DOHH2 (cell line): ENCODE measurements around the gene SLC12A7.

Source experiments
- H3F3A ChIP-seq: fragments of 200-600 bp; sonication (generic), shearing (Covaris generic); 2 replicates; pipeline ENCODE4 v1.6.0; 2016; ENCODE audit warnings: antibody characterized with exemption, mild to moderate bottlenecking; ENCODE audit not compliant: control insufficient read depth, insufficient read depth
- H3K27ac ChIP-seq: fragments of 200-600 bp; sonication (generic); 2 replicates; pipeline ENCODE4 v1.5.1; 2014; ENCODE audit warnings: low read depth, mild to moderate bottlenecking, low read length, moderate library complexity
- H3K27me3 ChIP-seq: fragments of 200-600 bp; sonication (generic); 2 replicates; pipeline ENCODE4 v1.6.1; 2014; ENCODE audit warnings: mild to moderate bottlenecking, low read length, mixed read lengths; ENCODE audit not compliant: control insufficient read depth
- H3K36me3 ChIP-seq: fragments of 200-600 bp; sonication (generic); 2 replicates; pipeline ENCODE4 v1.6.1; 2014; ENCODE audit warnings: mild to moderate bottlenecking, low read length, moderate library complexity, mixed read lengths; ENCODE audit not compliant: control insufficient read depth
- H3K4me1 ChIP-seq: fragments of 200-600 bp; sonication (generic); 2 replicates; pipeline ENCODE4 v1.6.1; 2014; ENCODE audit warnings: mild to moderate bottlenecking, low read length, mixed read lengths; ENCODE audit not compliant: control insufficient read depth
- H3K4me2 ChIP-seq: fragments of 200-600 bp; sonication (generic); 2 replicates; pipeline ENCODE4 v1.6.0; 2014; ENCODE audit warnings: mild to moderate bottlenecking, low read length, moderate library complexity
- H3K4me3 ChIP-seq: fragments of 200-600 bp; sonication (generic); 2 replicates; pipeline ENCODE4 v1.5.1; 2014; ENCODE audit warnings: mild to moderate bottlenecking, low read length, mixed read lengths
- H3K79me2 ChIP-seq: fragments of 200-600 bp; sonication (generic); 2 replicates; pipeline ENCODE4 v1.6.1; 2014; ENCODE audit warnings: mild to moderate bottlenecking, low read length, mixed read lengths; ENCODE audit not compliant: control insufficient read depth
- H3K9me2 ChIP-seq: fragments of 200-600 bp; sonication (generic); replicated peaks from 2 replicates; pipeline ENCODE4 v1.6.1; 2014; ENCODE audit warnings: mild to moderate bottlenecking, low read length, mixed read lengths; ENCODE audit not compliant: control insufficient read depth
- H3K9me3 ChIP-seq: fragments of 200-600 bp; sonication (generic); 2 replicates; pipeline ENCODE4 v1.6.1; 2014; ENCODE audit warnings: antibody characterized with exemption, low read length, mixed read lengths; ENCODE audit not compliant: control insufficient read depth, insufficient read depth
- H4K20me1 ChIP-seq: fragments of 200-600 bp; sonication (generic); 2 replicates; pipeline ENCODE4 v1.6.0; 2014; ENCODE audit warnings: low read depth, mild to moderate bottlenecking, antibody characterized with exemption, low read length, moderate library complexity; ENCODE audit not compliant: control insufficient read depth, insufficient read depth
- CTCF ChIP-seq: fragments of 200-600 bp; sonication (generic); IDR thresholded peaks from one replicate; pipeline ENCODE4 v1.5.1; 2014; ENCODE audit warnings: antibody characterized with exemption, mild to moderate bottlenecking, low read depth, low read length; ENCODE audit not compliant: poor library complexity, severe bottlenecking
- EZH2phosphoT487 ChIP-seq: fragments of 200-600 bp; sonication (generic); IDR thresholded peaks from 2 replicates; pipeline ENCODE4 v1.6.1; 2017; ENCODE audit warnings: borderline replicate concordance, mild to moderate bottlenecking, antibody characterized with exemption, low read length, moderate library complexity, mixed read lengths

The SLC12A7 gene

GRCh38 chr5:1123418-1124147, 11.7 kb upstream of the SLC12A7 start:
- Histone ChIP-seq H3K79me2 (no peaks in the 10 kb centered on the region), H3K36me3 (no peaks in the 10 kb centered on the region), H3F3A (peaks cover 4% of the 10 kb centered on the region; the same call in 1 of the 2 replicates), H3K27ac (no peak overlapping the region), H4K20me1 (no peaks in the 10 kb centered on the region), H3K4me2 (no peak overlapping the region), H3K9me2 (no peaks in the 10 kb centered on the region), H3K4me1 (no peaks in the 10 kb centered on the region), H3K4me3 (no peak overlapping the region), H3K27me3 (0 out of 2 replicates have a peak, but pooled peaks cover 4% of the 10 kb centered on the region), H3K9me3 (no peaks in the 10 kb centered on the region)
- TF ChIP-seq EZH2phosphoT487 (no peak), CTCF (no peak)

DNA sequence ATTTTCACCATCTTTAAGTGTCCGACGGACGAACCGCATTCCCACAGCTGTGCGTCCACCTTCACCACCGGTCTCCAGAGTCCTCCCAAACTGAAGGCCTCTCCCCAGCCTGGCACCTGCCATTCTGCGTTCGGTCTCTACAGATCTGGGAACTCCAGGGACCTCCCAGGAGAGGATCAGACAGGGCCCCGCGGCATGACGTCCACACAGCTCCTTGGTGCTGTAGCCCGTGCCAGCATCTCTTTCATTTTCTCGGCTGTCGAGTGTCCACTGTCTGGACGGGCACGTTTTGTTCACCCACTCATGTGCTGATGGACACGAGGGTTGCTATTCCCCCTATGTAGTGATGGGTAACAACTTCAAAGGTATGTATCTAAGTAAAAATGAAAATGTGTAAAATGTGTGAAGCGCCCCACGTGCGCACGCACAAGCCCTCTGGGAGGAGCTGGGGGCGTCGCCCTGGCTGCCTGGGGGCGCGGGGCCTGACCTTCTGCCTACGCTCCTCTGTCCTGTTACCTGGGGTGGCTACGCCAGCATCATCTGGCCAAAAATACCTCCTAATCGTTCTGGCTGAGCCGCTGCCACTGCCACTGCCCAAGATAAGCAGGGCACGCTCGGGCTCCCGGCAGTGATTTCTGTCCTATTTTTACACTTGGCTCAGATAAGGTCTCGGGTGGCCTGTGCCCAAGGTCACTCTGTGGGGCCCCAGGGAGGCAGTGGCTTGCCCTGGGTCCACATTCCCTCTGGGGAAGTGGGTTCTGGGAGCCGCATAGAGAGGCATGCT, 10.8 kb upstream of the SLC12A7 start:
- Histone ChIP-seq H4K20me1 (no peaks in the 10 kb centered on the region), H3K9me2 (no peaks in the 10 kb centered on the region), H3K36me3 (no peaks in the 10 kb centered on the region), H3K9me3 (no peaks in the 10 kb centered on the region), H3K4me2 (no peak overlapping the region), H3K79me2 (no peaks in the 10 kb centered on the region), H3K27ac (no peak overlapping the region), H3F3A (peaks cover 4% of the 10 kb centered on the region; the same call in 1 of the 2 replicates), H3K27me3 (0 out of 2 replicates have a peak, but pooled peaks cover 2% of the 10 kb centered on the region), H3K4me3 (no peak overlapping the region), H3K4me1 (no peaks in the 10 kb centered on the region)
- TF ChIP-seq EZH2phosphoT487 (no peak), CTCF (no peak)

DNA sequence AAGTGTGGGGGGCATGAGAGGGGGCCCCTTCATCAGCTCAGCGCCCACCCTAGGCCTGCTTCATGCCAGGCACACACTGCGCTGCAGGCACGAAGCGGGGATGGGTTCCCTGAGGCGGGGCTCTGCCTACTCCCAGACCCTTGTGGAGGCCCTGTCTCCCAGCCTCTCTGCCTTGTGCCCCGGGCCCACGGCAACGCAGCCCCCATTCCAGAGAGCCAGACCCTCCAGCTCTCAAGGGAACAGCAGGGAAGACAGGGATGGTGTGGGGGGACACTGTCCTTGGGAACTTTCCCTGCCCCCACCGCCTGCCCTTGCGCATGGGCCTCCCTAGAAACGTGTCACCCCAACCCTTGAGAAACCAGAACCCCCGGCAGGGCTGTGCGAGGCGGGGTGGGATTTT, 10.0 kb upstream of the SLC12A7 start:
- TF ChIP-seq CTCF = no peak
- no peak for TF ChIP-seq EZH2phosphoT487
- Histone ChIP-seq H3K4me3 (no peak overlapping the region), H3K79me2 (no peaks in the 10 kb centered on the region), H3K9me2 (no peaks in the 10 kb centered on the region), H4K20me1 (no peaks in the 10 kb centered on the region), H3K4me2 (no peak overlapping the region), H3K27ac (no peak overlapping the region), H3K4me1 (no peaks in the 10 kb centered on the region), H3K9me3 (no peaks in the 10 kb centered on the region), H3F3A (peaks cover 4% of the 10 kb centered on the region; the same call in 1 of the 2 replicates), H3K27me3 (no peaks in the 10 kb centered on the region; the same call in 1 of the 2 replicates), H3K36me3 (no peaks in the 10 kb centered on the region)
